Neural cell (in vitro differentiated cells): ENCODE results near the gene C2CD3. TPM values are rescaled to one million over a fixed set of nuclear protein-coding genes. Genes with fewer than 3 reads are reported as not detected.

ENCODE experiments used
- H2AFZ ChIP-seq: fragments of 200-600, 300-800 bp; sonication (generic), shearing (Covaris generic); 2 replicates; pipeline ENCODE4 v1.6.0; 2014; ENCODE audit warnings: low read depth, mild to moderate bottlenecking, antibody characterized with exemption, low read length, moderate library complexity
- H3F3A ChIP-seq: fragments of 200-600 bp; shearing (Covaris generic); 2 replicates; pipeline ENCODE4 v1.6.1; 2016; ENCODE audit warnings: mild to moderate bottlenecking, moderate library complexity, mixed read lengths, antibody characterized with exemption, low read length; ENCODE audit not compliant: insufficient read depth, poor library complexity, severe bottlenecking
- H3K27ac ChIP-seq: fragments of 200-600, 300-800 bp; sonication (generic), shearing (Covaris generic); 2 replicates; pipeline ENCODE4 v1.5.1; 2014; ENCODE audit warnings: mild to moderate bottlenecking, low read length, moderate library complexity
- H3K27me3 ChIP-seq: fragments of 300-800, 200-600 bp; sonication (generic), shearing (Covaris generic); 2 replicates; pipeline ENCODE4 v1.6.0; 2014; ENCODE audit warnings: mild to moderate bottlenecking, low read depth, low read length, moderate library complexity; ENCODE audit not compliant: insufficient read depth
- H3K36me3 ChIP-seq: fragments of 300-800, 200-600 bp; sonication (generic), shearing (Covaris generic); 2 replicates; pipeline ENCODE4 v1.5.1; 2014; ENCODE audit warnings: mild to moderate bottlenecking, antibody characterized with exemption, low read length, moderate library complexity; ENCODE audit not compliant: insufficient read depth
- H3K4me2 ChIP-seq: fragments of 300-800, 200-600 bp; sonication (generic), shearing (Covaris generic); 2 replicates; pipeline ENCODE4 v1.6.0; 2014; ENCODE audit warnings: mild to moderate bottlenecking, low read length
- H3K4me3 ChIP-seq: fragments of 300-800, 200-600 bp; sonication (generic), shearing (Covaris generic); 2 replicates; pipeline ENCODE4 v1.5.1; 2014; ENCODE audit warnings: mild to moderate bottlenecking, low read length, moderate library complexity
- H3K79me2 ChIP-seq: fragments of 200-600 bp; shearing (Covaris generic); replicated peaks from 2 replicates; pipeline ENCODE4 v1.6.0; 2014; ENCODE audit warnings: mild to moderate bottlenecking, low read length, moderate library complexity; ENCODE audit not compliant: insufficient read depth
- H3K9ac ChIP-seq: fragments of 300-800, 200-600 bp; sonication (generic), shearing (Covaris generic); 2 replicates; pipeline ENCODE4 v1.6.1; 2016; ENCODE audit warnings: mild to moderate bottlenecking, low read length, mixed read lengths
- H3K9me2 ChIP-seq: fragments of 200-600 bp; shearing (Covaris generic); 2 replicates; pipeline ENCODE4 v1.6.1; 2016; ENCODE audit warnings: mild to moderate bottlenecking, low read length, mixed read lengths; ENCODE audit not compliant: insufficient read depth
- H3K9me3 ChIP-seq: fragments of 200-600, 300-800 bp; sonication (generic), shearing (Covaris generic); 2 replicates; pipeline ENCODE4 v1.6.1; 2016; ENCODE audit warnings: mild to moderate bottlenecking, mixed run types, low read length, moderate library complexity, mixed read lengths
- H4K20me1 ChIP-seq: fragments of 200-600 bp; shearing (Covaris generic); 2 replicates; pipeline ENCODE4 v1.6.1; 2016; ENCODE audit warnings: mild to moderate bottlenecking, mixed run types; ENCODE audit not compliant: insufficient read depth
- EP300 ChIP-seq: fragments of 450-650 bp; conservative IDR thresholded peaks from 2 replicates; pipeline ENCODE4 v1.6.1; 2014; ENCODE audit warnings: antibody characterized with exemption, mild to moderate bottlenecking, moderate library complexity; ENCODE audit not compliant: poor library complexity, severe bottlenecking
- EZH2 ChIP-seq: fragments of 200-600, 300-800 bp; shearing (Covaris generic), sonication (generic); IDR thresholded peaks from 2 replicates; pipeline ENCODE4 v1.6.1; 2014; ENCODE audit warnings: antibody characterized with exemption, low read length, borderline replicate concordance, mild to moderate bottlenecking; ENCODE audit not compliant: insufficient read depth, poor library complexity, severe bottlenecking
- MXI1 ChIP-seq: fragments of 450-650 bp; conservative IDR thresholded peaks from 2 replicates; pipeline ENCODE4 v1.6.1; 2014; ENCODE audit warnings: antibody characterized with exemption, mild to moderate bottlenecking; ENCODE audit not compliant: poor library complexity, severe bottlenecking
- POLR2AphosphoS5 ChIP-seq: IDR thresholded peaks from 2 replicates; pipeline ENCODE4 v1.6.1; 2012
- RAD21 ChIP-seq: fragments of 450-650 bp; conservative IDR thresholded peaks from 2 replicates; pipeline ENCODE4 v1.6.1; 2014; ENCODE audit warnings: antibody characterized with exemption, mild to moderate bottlenecking, moderate library complexity
- REST ChIP-seq: IDR thresholded peaks from 2 replicates; pipeline ENCODE4 v1.6.1; 2012; ENCODE audit warnings: borderline replicate concordance
- SMC3 ChIP-seq: fragments of 450-650 bp; conservative IDR thresholded peaks from 2 replicates; pipeline ENCODE4 v1.6.1; 2014; ENCODE audit warnings: antibody characterized with exemption, mild to moderate bottlenecking, moderate library complexity; ENCODE audit not compliant: poor library complexity
- TAF1 ChIP-seq: IDR thresholded peaks from 2 replicates; pipeline ENCODE4 v1.6.1; 2012; ENCODE audit warnings: low read depth
- polyA plus RNA-seq: library from polyadenylated mRNA; depleted of rRNA; stranded (reverse); fragments of >200 nt; gene quantifications from 2 replicates; pipeline ENCODE4 v1.2.3, GENCODE V29; 2014
- TF ChIP-seq, protein P1 (sequence below): fragments of 450-650 bp; IDR thresholded peaks from 2 replicates; pipeline ENCODE4 v1.5.1; 2014; ENCODE audit warnings: antibody characterized with exemption, mild to moderate bottlenecking, moderate library complexity; ENCODE audit not compliant: poor library complexity, severe bottlenecking

The C2CD3 gene
- polyA plus RNA-seq, 1 donor from 2014 or later: 13.2 TPM

GRCh38 chr11:73976451-73977151 is 194.2 kb downstream of the C2CD3 start:
- Histone ChIP-seq H3K9me2 (no peaks in the 10 kb centered on the region), H3K9me3 (no peaks in the 10 kb centered on the region), H2AFZ (no peak overlapping the region), H3K79me2 (no peaks in the 10 kb centered on the region), H3K36me3 (no peaks in the 10 kb centered on the region), H3K27ac (no peak overlapping the region), H3K27me3 (no peaks in the 10 kb centered on the region), H3F3A (no peaks in the 10 kb centered on the region), H3K9ac (no peak overlapping the region), H3K4me3 (no peak overlapping the region), H3K4me2 (no peak overlapping the region), H4K20me1 (no peaks in the 10 kb centered on the region)
- TF ChIP-seq POLR2AphosphoS5: no peak
- TF ChIP-seq SMC3: no peak
- no peak for TF ChIP-seq REST
- TF ChIP-seq TAF1: no peak
- TF ChIP-seq EZH2: no peak
- TF ChIP-seq MXI1: no peak
- no peak for TF ChIP-seq EP300
- TF ChIP-seq, protein P1, sequence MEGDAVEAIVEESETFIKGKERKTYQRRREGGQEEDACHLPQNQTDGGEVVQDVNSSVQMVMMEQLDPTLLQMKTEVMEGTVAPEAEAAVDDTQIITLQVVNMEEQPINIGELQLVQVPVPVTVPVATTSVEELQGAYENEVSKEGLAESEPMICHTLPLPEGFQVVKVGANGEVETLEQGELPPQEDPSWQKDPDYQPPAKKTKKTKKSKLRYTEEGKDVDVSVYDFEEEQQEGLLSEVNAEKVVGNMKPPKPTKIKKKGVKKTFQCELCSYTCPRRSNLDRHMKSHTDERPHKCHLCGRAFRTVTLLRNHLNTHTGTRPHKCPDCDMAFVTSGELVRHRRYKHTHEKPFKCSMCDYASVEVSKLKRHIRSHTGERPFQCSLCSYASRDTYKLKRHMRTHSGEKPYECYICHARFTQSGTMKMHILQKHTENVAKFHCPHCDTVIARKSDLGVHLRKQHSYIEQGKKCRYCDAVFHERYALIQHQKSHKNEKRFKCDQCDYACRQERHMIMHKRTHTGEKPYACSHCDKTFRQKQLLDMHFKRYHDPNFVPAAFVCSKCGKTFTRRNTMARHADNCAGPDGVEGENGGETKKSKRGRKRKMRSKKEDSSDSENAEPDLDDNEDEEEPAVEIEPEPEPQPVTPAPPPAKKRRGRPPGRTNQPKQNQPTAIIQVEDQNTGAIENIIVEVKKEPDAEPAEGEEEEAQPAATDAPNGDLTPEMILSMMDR: no peak

DNA sequence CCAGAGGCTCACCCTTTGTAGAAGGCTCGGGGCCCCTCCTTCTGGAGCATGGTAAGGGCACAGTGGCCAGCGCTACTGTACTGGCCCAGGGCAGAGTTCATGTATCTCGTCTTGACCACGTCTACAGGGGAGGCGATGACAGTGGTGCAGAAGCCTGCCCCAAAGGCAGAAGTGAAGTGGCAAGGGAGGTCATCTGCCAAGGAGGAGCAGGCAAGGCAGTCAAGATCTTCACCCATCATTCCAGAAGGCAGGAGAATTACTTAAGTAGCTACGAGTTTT is 195.4 kb downstream of the C2CD3 start:
- no peak overlapping the region for H3K27ac ChIP-seq
- no peaks in the 10 kb centered on the region for H3K27me3 ChIP-seq
- no peak overlapping the region for H3K4me2 ChIP-seq
- H4K20me1 ChIP-seq: no peaks in the 10 kb centered on the region
- H3K9me2 ChIP-seq: no peaks in the 10 kb centered on the region
- H3K4me3 ChIP-seq: no peak overlapping the region
- no peaks in the 10 kb centered on the region for H3K36me3 ChIP-seq
- TF ChIP-seq POLR2AphosphoS5: no peak
- TF ChIP-seq RAD21: no peak
- no peak for TF ChIP-seq MXI1
- H2AFZ ChIP-seq: no peak overlapping the region
- no peaks in the 10 kb centered on the region for H3K9me3 ChIP-seq
- no peak overlapping the region for H3K9ac ChIP-seq
- H3K79me2 ChIP-seq: no peaks in the 10 kb centered on the region
- no peaks in the 10 kb centered on the region for H3F3A ChIP-seq
